GM18907 (cell line): ENCODE measurements around the gene HOXC12.

Experiments used
- ATAC-seq: cut with Tn5 transposase; IDR thresholded peaks from one replicate; pipeline ENCODE4 v1.9.1; 2021; ENCODE audit warnings: mild to moderate bottlenecking, moderate library complexity; ENCODE audit not compliant: unreplicated experiment

HOXC12 gene

GRCh38 chr12:53940443-53941014 lies 14.2 kb upstream of the HOXC12 start:
- ATAC-seq = no peak

- ATAC-seq = no peak
Measured at GRCh38 chr12:53941187-53941586, 13.5 kb upstream of the HOXC12 start.

- no peak for ATAC-seq
Measured at GRCh38 chr12:53941750-53942149, 13.0 kb upstream of the HOXC12 start.

DNA sequence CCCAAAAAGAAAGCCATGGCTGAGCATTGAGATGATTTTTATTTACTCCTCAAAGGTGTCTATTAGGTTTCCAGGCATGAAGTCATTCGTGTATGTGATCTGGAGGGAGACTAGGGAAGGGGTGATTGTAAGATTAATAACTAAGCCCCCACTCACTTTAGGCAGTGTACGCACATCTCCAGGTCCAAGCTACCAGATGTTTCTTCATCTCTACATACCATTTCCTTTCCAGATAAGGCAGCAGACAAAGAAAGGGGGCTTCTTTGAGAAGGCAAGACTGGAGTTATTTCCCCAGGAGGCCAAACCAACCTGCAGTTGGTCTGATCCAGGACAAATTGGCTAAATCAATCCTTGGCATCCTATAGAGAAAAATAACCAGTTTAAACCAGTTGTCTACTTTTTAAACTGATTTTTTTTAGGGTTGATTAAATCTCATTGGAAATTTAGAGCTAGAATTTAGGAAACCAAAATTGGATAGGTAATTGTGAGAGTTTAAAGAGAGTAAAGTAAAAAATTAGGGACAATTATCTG lies 12.2 kb upstream of the HOXC12 start:
- no peak for ATAC-seq

- no peak for ATAC-seq
Measured at GRCh38 chr12:53944209-53944608, 10.5 kb upstream of the HOXC12 start.

GRCh38 chr12:53944907-53945847 lies 9.5 kb upstream of the HOXC12 start:
- no peak for ATAC-seq

GRCh38 chr12:53947743-53948142 lies 7.0 kb upstream of the HOXC12 start:
- no peak for ATAC-seq

GRCh38 chr12:53948650-53949593 lies 5.8 kb upstream of the HOXC12 start:
- no peak for ATAC-seq

DNA sequence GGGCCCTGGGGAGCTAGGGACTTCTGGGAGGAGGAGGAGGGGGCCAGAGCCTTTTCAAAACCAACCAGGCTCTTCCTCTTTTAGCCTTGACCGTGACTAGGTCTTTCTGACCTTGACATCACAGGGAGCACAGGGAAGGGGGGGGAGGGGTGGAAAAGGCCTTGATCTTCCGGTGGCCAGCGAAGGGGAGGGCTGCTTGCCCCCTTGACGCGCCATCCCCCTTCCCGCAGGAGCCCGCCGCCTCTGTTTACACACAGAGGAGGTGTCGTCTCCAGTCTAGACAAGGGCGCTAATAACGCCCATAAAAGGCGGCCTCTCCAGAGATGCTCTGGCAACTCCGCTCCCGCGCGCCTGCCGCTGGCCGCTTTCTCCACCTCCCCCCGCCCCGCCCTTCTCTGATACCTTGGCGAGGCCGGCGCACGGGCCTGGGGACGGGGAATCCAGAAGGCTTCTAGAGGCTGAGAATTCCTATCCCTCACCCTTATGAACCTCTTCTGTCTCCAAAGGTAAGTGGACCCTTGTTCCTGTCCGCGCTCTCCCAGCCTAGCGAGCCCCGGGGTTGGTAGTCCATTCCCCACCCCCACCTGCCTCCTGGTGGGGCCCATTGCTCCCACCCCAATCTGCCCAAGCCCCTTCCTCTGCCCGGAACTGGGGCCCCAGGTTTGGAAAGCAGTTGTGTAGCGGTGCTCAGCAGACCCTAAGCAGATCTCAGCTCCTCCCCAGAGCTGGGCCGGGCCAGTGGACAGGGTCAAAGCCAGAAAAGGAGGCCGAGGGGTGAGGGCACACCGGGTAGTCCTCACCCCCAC lies 4.9 kb upstream of the HOXC12 start:
- no peak for ATAC-seq

DNA sequence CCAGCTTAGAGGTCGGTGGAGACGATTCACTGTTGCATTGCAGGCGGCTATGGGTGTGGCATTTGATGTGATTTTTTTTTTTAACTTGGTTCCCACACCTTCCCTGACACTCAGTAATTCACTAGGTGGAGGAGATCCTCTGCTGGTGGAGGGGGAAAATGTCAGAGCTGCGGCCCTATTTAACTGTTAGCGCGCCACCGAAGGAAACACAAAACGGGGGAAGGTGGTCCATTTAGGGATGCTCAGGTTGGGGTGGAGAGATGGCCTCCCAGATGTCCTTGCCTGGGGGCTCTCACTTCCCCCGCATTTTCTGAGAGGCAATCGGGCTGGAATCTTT lies 4.3 kb upstream of the HOXC12 start:
- ATAC-seq = no peak

DNA sequence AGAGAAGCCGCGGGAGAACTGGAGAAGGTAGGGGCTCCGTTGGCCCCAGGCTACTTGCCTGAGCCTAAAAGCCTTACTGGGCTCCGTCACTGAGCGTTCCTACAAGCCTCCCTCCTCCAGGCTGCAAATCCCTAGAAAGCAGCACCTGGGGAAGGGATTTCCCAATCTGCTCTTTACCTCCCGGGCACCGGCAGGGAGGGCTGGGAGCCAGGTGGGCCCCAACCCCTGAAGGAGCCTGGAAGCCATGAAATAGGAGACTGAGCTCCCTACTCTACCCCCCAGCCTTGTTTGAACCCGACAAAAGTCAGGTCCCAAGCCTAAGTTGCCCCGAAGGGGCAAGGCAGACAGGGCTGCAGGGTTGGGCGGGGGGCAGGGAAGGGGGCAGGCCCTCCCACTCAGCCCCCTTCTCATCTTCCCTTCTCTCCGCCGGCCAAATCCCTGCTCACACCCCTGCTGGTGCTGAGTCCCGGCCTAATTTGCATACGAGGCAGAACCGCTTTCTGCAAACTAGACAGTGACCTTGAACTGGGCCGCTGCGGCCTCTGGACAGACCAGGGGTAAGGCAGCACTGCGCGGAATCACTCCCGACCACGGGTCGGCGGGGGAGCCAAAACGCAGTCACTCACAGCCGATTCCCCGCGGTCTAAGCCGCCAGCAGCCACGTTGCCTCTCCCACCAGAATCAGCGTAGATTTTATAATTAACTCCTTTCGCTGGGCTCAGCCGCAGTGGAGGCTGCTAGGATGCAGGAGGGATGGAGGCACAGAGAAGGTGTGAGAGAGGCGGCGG lies 3.7 kb upstream of the HOXC12 start:
- no peak for ATAC-seq

DNA sequence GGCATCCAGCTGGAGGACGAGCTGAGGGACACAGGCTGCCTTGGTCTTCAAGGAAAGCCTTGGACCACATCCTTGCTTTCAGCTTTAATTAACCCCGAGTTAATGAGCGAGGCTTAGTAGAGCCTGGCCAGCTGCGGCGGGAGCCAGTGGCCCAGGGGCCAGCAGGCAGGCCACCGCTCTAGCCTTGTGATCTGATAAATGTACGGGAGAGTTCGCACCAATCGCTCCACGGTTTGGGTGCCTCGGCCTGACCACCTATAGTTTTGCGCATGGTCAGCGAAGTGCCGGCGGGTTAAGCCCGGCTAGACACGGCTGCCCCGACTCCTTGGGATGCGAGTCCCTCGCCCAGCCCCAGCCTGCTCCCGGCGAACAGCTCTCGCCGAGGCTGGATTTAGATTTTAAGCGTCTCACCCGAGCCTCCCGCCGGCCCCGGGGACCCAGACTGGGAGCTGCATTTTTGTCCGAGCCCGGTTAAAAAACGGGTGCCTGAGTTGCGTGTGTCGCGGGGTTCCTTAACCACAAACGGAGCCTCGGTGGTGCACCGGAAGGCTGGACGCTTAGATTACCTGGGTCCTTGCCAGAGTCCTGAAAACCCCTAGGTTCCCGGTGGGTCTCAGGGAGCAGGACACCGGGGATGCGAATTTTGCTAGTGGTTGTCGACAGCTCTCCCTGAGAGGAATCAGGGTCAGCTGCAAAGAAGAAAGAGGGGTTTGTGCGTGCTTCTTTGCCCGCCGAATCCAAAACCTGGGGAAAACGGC lies 2.9 kb upstream of the HOXC12 start:
- no peak for ATAC-seq

GRCh38 chr12:53952335-53952694 lies 2.4 kb upstream of the HOXC12 start:
- ATAC-seq = no peak

DNA sequence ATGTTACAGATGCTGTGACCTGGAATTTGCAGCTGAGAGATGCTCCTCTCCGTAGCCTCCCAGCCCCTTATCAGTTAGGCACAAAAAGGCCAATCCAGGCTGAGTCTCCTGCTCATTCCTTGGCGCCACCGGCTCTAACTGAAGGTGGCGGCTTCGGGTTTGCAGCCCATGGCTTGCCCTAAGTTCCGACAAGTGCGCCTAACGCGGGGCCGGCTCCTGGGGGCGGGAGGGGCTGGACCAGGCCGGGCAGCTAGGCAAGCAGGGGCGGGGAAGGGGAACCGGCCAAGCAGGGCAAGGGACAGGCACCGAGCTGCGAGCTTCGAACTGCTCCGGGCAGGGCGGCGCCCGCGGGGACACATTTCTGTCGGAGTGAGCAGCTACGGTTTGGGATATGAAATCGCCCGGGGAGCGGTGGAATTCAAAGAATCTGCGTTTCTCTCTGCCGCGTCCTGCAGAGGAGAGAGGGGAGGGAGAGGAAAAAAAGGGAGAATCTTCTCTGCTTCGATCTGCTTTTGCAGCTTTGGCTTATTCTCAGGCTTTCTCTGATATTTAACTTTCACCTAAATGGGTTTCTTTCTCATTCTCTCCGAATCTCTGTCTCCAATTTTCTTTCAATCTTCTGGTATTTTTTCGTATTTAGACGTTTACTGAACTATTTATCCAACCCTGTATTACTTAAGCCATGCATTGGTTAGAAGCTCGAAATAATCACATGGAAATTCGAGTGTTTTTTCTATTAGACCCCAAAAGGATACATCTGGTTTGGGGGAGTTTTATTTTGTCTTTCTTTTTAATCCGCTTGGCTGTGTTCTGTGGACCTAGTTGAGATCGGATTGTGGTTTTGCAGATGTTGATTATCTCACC lies 1.6 kb upstream of the HOXC12 start:
- no peak for ATAC-seq

- ATAC-seq = no peak
Measured at GRCh38 chr12:53953831-53954693, 641 bp upstream of the HOXC12 start.

DNA sequence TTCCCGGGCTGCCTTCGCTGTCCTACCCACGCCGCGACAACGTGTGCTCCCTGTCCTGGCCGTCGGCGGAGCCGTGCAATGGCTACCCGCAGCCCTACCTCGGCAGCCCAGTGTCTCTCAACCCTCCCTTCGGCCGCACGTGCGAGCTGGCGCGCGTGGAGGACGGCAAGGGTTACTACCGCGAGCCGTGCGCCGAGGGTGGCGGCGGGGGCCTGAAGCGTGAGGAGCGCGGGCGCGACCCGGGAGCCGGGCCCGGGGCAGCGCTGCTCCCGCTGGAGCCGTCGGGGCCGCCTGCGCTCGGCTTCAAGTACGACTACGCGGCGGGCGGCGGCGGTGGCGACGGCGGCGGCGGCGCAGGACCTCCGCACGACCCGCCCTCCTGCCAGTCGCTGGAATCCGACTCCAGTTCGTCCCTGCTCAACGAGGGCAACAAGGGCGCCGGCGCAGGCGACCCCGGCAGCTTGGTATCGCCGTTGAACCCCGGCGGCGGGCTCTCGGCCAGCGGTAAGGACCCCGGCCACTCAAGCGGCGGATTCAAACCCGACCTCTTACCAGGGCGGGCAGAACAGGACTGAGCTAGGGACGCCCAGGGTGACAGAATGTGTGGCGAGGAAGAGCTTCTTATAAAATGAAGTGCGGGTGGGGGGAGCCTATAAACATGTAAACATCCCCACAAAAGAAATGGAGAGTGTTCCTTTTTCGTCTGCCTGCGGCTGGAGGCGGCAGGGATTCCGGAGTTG lies 503 bp downstream of the HOXC12 start:
- ATAC-seq = no peak
